ENCODE results near the gene RORC.

DNA sequence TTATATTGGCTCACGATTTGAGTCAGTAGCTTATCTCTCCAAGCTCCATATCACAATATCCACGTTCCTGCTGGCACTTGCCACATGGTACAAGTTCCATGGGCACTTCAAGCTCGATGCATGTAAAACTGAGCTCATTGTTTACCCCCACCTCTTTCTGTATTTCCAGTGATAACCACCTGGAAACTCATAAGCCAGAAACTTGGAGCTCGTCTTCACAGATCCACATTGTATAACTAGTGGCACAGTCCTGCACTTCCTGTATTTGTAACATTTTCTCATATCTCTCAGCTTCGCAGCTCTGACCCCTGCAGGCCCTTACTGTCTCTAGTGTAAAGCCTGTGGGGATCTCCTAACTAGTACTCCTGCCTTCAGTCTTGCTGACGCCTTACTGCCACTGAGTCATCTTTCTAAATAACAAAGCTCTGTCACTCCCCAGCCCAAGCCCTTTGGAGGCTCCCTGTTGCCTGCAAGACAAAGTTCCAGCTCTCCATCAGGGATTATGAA is 14.5 kb upstream of the RORC start:
- TF ChIP-seq, protein P1, sequence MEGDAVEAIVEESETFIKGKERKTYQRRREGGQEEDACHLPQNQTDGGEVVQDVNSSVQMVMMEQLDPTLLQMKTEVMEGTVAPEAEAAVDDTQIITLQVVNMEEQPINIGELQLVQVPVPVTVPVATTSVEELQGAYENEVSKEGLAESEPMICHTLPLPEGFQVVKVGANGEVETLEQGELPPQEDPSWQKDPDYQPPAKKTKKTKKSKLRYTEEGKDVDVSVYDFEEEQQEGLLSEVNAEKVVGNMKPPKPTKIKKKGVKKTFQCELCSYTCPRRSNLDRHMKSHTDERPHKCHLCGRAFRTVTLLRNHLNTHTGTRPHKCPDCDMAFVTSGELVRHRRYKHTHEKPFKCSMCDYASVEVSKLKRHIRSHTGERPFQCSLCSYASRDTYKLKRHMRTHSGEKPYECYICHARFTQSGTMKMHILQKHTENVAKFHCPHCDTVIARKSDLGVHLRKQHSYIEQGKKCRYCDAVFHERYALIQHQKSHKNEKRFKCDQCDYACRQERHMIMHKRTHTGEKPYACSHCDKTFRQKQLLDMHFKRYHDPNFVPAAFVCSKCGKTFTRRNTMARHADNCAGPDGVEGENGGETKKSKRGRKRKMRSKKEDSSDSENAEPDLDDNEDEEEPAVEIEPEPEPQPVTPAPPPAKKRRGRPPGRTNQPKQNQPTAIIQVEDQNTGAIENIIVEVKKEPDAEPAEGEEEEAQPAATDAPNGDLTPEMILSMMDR (IDR thresholded peaks at IDR 0.05): peak in 4 of 7 experiments; percentile 5 to 15 (median 12)
- no peak for TF ChIP-seq POLR2A (IDR thresholded peaks at IDR 0.05)
